SJSA1 (cell line): ENCODE results near the gene ERC2. TPM values are rescaled to one million over a fixed set of nuclear protein-coding genes. Genes with fewer than 3 reads are reported as not detected.

Experiments
- DNase-seq, 2 experiments: peaks; one replicate each; pipeline ENCODE4 v3.0.0-alpha.2; 2015 to 2020; ENCODE audit warnings: low spot score in 2 of 2, low read depth in 1 of 2
- H3K27ac ChIP-seq: fragments of 250-450 bp; sonication (Bioruptor Pico); 2 replicates; pipeline ENCODE4 v1.5.1; 2020; ENCODE audit warnings: mild to moderate bottlenecking, moderate library complexity
- H3K27me3 ChIP-seq: fragments of 250-450 bp; sonication (Bioruptor Pico); replicated peaks from 2 replicates; pipeline ENCODE4 v1.5.1; 2020; ENCODE audit warnings: mild to moderate bottlenecking, moderate library complexity
- H3K36me3 ChIP-seq: fragments of 250-450 bp; sonication (Bioruptor Pico); 2 replicates; pipeline ENCODE4 v1.5.1; 2020; ENCODE audit warnings: mild to moderate bottlenecking
- H3K4me1 ChIP-seq: fragments of 250-450 bp; sonication (Bioruptor Pico); replicated peaks from 2 replicates; pipeline ENCODE4 v1.6.1; 2021; ENCODE audit warnings: mild to moderate bottlenecking
- H3K4me3 ChIP-seq: fragments of 250-450 bp; sonication (Bioruptor Pico); 2 replicates; pipeline ENCODE4 v1.5.1; 2020; ENCODE audit warnings: mild to moderate bottlenecking
- H3K9me3 ChIP-seq: fragments of 250-450 bp; sonication (Bioruptor Pico); replicated peaks from 2 replicates; pipeline ENCODE4 v1.5.1; 2020; ENCODE audit warnings: mild to moderate bottlenecking
- total RNA-seq: library from RNA; depleted of rRNA; stranded (reverse); fragments of >200 nt; shearing (Covaris generic); gene quantifications from 2 replicates; pipeline ENCODE4 v1.2.3, GENCODE V29; 2014

ERC2 gene
- total RNA-seq, 1 experiment from 2014 or later, result 0.13 TPM

DNA sequence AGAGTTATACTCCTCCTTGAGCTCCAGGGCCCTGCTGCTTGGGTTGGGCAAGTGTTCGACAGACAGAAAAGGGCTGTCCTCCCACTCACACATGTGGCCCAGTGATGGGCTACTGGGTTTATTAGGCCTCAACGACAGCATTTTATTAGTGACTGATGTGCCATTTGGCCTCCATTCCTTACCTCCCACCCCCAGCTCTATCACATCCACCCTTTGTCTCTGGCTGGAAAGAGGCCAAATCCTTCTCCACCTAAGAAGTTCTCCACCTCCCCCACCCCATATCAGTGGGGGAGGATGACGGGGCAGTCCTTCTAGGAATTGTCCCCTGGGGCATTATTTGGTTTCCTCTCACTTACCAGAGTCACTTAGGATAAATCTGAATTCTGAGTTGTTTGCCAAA lies 924.0 kb downstream of the ERC2 start:
- no peak overlapping the region for H3K4me3 ChIP-seq
- H3K27me3 ChIP-seq, result no peaks in the 10 kb centered on the region
- no peak for DNase-seq
- H3K36me3 ChIP-seq, result no peaks in the 10 kb centered on the region
- H3K9me3 ChIP-seq, result no peaks in the 10 kb centered on the region
- H3K4me1 ChIP-seq, result no peaks in the 10 kb centered on the region
- no peak overlapping the region for H3K27ac ChIP-seq

DNA sequence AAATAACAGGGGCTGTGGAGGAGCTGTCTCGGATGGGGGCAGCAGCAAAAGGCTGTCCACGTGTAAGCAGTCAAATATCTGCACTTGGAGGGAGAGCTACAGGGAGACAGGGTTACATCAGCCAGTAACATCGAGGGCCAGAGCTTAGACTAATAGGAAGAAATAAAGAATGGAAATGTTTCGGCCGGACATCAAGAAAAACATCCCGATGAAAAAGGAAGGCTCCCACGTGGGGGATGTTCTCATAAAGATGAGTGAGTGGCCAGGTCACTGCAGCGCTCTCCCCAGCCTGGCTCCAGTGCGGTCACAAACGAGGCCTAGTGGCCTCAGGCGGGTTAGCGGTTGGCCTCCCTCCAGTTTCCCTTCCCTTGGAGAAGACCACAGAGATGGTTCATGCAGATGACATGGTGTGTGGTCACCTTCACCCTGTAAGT lies 925.1 kb downstream of the ERC2 start:
- Histone ChIP-seq H3K27ac (no peak overlapping the region), H3K36me3 (no peaks in the 10 kb centered on the region), H3K27me3 (no peaks in the 10 kb centered on the region), H3K4me3 (no peak overlapping the region), H3K9me3 (no peaks in the 10 kb centered on the region), H3K4me1 (no peaks in the 10 kb centered on the region)
- DNase-seq, result no peak

DNA sequence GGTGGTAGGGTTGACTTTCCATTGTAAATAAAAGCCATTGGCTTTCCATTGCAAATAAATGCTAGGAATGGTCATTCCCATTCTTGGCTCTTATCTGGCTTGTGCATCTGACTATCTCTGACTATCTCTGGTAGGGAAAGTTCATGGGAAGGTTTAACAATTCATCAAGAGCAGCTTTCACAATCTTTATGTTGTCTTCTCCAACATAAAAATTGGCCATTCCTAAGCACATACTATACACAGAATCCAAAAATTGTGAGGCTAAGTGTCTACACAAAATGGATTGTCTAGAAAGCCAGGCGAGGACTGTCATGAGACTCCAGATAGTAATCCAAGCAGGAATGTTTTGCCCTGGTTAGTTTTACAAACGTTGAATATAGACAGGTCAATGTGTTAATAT lies 926.8 kb downstream of the ERC2 start:
- H3K36me3 ChIP-seq, result no peaks in the 10 kb centered on the region
- no peak for DNase-seq
- H3K27me3 ChIP-seq, result no peaks in the 10 kb centered on the region
- no peaks in the 10 kb centered on the region for H3K9me3 ChIP-seq
- H3K4me1 ChIP-seq, result no peaks in the 10 kb centered on the region
- no peak overlapping the region for H3K27ac ChIP-seq
- H3K4me3 ChIP-seq, result no peak overlapping the region

DNA sequence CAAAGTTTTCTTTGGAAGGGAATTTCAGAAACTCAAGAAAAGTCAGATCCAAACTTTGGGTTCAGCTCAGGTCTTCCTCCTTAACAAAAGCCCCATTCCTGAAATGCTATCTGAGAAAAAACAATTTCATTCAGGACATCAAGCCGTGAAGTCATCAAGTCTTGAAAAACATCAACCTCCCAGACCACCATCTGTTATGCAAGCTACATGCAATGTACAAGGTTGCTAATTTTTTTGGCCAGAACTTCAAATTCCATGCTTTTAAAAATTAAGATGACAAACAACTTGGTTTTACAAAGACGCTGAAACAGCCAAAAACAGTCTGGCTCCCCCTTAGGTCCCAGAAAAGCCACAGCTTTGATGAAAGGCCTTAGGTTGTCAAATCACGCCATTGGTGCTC lies 927.3 kb downstream of the ERC2 start:
- no peak overlapping the region for H3K4me3 ChIP-seq
- no peaks in the 10 kb centered on the region for H3K27me3 ChIP-seq
- H3K9me3 ChIP-seq, result no peaks in the 10 kb centered on the region
- no peak overlapping the region for H3K27ac ChIP-seq
- H3K36me3 ChIP-seq, result no peaks in the 10 kb centered on the region
- no peaks in the 10 kb centered on the region for H3K4me1 ChIP-seq
- DNase-seq, result no peak

DNA sequence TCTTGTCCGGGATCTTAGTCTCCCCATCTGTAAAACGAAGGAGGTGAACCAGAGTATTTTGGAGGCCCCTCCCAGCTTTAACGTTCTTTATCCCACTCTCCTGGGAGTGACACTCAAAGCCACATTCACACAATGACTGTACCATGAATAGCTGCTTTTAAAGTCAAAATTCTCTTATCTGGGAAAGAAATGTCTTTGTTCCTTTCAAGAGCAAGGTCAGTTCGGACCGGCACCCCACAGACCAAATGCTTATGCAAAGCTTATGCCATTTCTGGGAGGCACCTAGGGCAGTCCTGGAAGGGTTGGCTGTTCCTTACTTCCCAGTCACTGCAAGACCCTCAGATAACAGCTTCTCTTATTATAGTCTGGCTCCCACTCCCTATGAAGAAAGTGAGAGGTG lies 927.7 kb downstream of the ERC2 start:
- no peak for DNase-seq
- no peaks in the 10 kb centered on the region for H3K9me3 ChIP-seq
- H3K4me3 ChIP-seq, result no peak overlapping the region
- no peaks in the 10 kb centered on the region for H3K4me1 ChIP-seq
- H3K27me3 ChIP-seq, result no peaks in the 10 kb centered on the region
- H3K27ac ChIP-seq, result no peak overlapping the region
- H3K36me3 ChIP-seq, result no peaks in the 10 kb centered on the region

DNA sequence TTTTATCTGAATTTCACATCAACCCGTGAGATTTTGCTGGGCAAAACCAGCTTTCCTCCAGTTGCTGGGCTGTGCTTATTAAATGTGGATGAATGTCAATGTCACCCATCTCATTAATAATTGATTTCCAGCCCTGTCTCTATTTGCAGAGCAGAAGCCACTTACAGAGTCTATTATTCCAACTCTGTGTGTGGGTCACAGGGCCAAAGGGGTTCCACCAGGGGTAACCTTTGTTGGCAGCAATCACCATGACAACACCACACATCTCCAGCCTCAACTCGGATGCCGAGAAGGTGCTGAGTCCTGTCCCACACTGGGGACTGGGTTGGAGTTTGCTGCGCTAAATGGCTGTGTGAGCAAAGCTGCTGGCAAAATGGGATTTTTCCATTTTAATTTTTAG lies 930.1 kb downstream of the ERC2 start:
- DNase-seq, result no peak
- Histone ChIP-seq H3K36me3 (no peaks in the 10 kb centered on the region), H3K27me3 (no peaks in the 10 kb centered on the region), H3K9me3 (no peaks in the 10 kb centered on the region), H3K4me3 (no peak overlapping the region), H3K4me1 (peaks cover 5% of the 10 kb centered on the region), H3K27ac (no peak overlapping the region)

DNA sequence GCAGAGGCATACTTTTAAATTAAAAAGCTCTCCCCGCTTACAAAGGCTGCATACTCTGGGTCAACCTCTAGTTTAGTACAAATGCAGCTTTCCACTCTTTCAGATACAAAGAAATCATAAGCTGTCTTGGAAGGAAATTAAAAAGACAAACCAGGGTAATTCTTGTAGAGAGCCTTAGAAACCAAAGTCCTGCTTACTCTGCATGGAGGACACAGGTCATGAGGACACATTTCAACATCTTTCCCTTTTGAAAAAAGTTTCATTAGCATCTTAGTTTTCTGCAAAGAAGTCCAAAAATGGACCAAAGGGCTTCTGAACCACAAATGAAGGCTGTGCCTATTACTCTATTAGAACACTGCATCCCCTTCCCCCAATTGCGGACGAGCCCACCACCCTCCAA lies 930.7 kb downstream of the ERC2 start:
- Histone ChIP-seq H3K4me1 (peaks cover 10% of the 10 kb centered on the region), H3K36me3 (no peaks in the 10 kb centered on the region), H3K27ac (no peak overlapping the region), H3K27me3 (no peaks in the 10 kb centered on the region), H3K9me3 (no peaks in the 10 kb centered on the region), H3K4me3 (no peak overlapping the region)
- DNase-seq, result no peak

DNA sequence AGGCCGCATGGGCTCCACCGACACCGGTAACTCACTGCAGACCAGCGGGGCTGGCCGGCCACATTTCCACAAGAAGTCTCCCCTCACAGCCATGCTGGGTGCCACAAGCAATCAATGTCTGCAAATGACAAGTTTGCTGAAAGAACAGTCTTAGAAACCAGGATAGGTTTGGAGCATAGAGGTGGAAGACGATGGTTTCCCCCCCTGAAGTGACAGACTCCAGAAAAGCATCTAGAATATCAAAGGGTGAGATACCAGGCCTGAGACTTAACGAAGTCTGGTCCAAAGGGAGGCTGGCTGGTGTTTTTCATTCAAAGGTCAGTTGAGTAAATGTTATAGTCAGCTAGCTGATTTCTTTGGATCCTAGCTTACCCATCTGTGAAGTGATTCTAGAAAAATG lies 931.1 kb downstream of the ERC2 start:
- no peak overlapping the region for H3K27ac ChIP-seq

DNA sequence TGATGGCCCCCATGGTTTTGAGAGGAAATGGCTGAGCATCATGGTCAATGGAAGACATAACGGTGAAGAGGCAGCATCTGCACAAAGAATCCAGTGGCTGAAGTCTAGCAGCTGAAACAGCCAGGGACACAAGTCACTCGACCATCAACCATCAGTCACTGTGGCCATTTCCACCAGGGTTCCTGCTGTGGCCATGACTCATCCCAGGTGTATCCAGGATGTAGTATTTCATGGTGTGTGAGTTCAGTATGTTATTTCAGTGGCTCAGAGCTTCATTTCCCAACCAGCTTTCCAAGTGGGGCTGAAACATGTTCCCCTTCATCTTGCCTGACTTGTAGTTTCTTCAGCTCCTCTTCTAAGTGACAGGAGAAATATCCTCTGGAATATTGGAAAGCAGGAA lies 933.4 kb downstream of the ERC2 start:
- no peak for DNase-seq

More for the DNA sequence above, 931.1 kb downstream of the ERC2 start:
- peaks cover 15% of the 10 kb centered on the region for H3K4me1 ChIP-seq
- no peak for DNase-seq
- H3K27me3 ChIP-seq, result no peaks in the 10 kb centered on the region
- H3K36me3 ChIP-seq, result no peaks in the 10 kb centered on the region
- H3K9me3 ChIP-seq, result no peaks in the 10 kb centered on the region
- no peak overlapping the region for H3K4me3 ChIP-seq

DNA sequence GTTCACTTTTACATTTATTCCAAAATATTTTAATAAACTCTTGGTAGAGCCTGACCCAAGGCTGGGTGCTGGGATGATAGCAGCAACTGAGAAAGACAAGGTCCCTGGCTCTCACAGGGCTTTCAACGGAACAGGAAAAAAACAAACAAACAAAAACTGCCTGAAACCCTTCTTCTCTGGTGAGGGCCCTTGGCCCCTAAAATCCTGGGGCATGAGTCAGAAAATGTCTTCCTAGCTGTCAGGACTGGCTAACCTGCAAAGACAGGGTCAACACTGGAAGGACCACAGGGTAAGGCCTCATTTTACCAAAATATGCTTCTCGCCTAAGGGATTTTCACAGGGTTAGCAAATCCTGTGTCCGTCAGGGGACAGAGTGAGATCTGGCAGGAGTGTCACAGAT lies 935.5 kb downstream of the ERC2 start:
- Histone ChIP-seq H3K9me3 (no peaks in the 10 kb centered on the region), H3K27me3 (no peaks in the 10 kb centered on the region), H3K36me3 (no peaks in the 10 kb centered on the region), H3K27ac (peak overlapping the region; percentile 44), H3K4me1 (peaks cover 18% of the 10 kb centered on the region), H3K4me3 (no peak overlapping the region)
- peak; percentile 49 to 73 for DNase-seq

More for the DNA sequence above, 933.4 kb downstream of the ERC2 start:
- H3K4me1 ChIP-seq, result peaks cover 18% of the 10 kb centered on the region
- no peaks in the 10 kb centered on the region for H3K27me3 ChIP-seq
- H3K27ac ChIP-seq, result no peak overlapping the region
- H3K9me3 ChIP-seq, result no peaks in the 10 kb centered on the region
- H3K36me3 ChIP-seq, result no peaks in the 10 kb centered on the region
- no peak overlapping the region for H3K4me3 ChIP-seq

DNA sequence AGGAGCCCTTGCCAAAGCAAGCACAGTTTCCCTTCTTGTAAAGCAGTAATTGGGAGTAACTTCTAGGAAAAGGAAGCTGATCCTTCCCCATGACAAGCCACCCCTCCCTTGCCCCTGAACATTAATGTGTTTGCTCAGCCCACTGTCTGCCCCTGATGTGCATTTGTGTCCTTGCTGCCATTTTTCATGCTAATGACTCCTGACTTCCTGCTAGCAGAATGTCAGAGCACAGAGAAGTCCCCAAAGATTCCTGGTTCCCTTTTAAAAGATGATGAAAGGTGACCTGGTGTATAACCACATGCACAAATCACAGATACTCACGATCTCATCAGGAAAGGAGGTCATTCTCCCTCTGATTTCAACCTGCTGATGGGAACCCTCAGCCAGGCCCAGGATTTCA lies 936.9 kb downstream of the ERC2 start:
- Histone ChIP-seq H3K4me3 (no peak overlapping the region), H3K9me3 (no peaks in the 10 kb centered on the region), H3K27ac (no peak overlapping the region), H3K36me3 (no peaks in the 10 kb centered on the region), H3K27me3 (no peaks in the 10 kb centered on the region), H3K4me1 (peaks cover 18% of the 10 kb centered on the region)
- DNase-seq, result no peak

DNA sequence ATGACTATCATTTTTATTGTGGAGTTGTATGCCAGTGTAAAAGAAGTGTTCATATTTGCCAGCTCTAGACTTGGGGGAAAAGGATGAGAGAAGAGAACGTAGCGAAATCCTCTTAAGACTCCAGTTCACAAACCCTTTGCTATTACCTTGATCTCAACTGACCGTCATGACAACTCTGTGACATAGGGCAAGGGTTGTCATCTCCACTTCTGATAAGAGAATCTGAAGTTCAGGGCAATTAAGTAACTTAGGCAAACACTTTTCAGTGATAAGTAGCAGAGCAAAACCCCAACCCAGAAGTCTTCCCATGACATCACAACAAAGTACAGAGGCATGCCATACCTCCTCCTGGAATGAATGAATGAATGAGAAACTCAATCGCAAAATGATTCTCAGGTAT lies 940.9 kb downstream of the ERC2 start:
- H3K9me3 ChIP-seq, result no peaks in the 10 kb centered on the region
- H3K4me3 ChIP-seq, result no peak overlapping the region
- no peaks in the 10 kb centered on the region for H3K27me3 ChIP-seq
- no peak for DNase-seq
- H3K36me3 ChIP-seq, result no peaks in the 10 kb centered on the region
- peaks cover 23% of the 10 kb centered on the region for H3K4me1 ChIP-seq
- no peak overlapping the region for H3K27ac ChIP-seq

DNA sequence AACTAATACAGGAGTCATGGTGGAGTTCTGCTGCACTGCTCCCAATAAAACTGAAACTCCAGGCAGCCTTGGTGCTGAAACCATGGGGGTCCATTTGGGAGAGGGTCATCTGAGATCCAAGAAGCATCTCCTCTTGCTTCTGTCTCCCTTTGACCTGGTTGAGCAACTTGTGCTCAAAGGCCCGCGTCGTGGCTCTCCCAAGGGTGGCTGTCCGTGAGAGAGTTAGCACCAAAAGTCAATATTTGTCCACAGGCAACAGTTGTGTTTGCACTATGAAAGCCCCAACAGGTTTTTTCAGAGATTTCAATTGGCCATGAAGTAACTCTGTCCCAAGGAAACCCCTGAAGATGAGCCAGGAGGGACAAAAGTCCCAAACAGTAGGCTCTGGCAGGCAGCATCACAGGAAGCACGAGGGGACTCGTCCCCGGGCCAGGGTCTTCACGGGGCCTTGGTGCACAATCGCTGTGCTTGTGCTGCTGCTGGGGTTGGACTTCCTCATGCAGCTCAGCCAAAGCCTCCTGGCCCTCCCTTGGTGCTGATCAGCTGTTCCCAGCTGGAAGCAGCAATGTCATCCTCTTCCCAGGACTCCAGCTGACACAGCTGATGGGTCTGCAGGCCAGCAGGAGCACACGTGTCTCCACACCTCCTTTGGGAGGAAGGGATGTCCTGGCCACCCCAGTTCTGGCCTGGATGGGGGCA lies 941.8 kb downstream of the ERC2 start:
- Histone ChIP-seq H3K27me3 (no peaks in the 10 kb centered on the region), H3K4me3 (no peak overlapping the region), H3K36me3 (no peaks in the 10 kb centered on the region), H3K27ac (no peak overlapping the region), H3K4me1 (peaks cover 27% of the 10 kb centered on the region), H3K9me3 (no peaks in the 10 kb centered on the region)
- DNase-seq, result no peak

DNA sequence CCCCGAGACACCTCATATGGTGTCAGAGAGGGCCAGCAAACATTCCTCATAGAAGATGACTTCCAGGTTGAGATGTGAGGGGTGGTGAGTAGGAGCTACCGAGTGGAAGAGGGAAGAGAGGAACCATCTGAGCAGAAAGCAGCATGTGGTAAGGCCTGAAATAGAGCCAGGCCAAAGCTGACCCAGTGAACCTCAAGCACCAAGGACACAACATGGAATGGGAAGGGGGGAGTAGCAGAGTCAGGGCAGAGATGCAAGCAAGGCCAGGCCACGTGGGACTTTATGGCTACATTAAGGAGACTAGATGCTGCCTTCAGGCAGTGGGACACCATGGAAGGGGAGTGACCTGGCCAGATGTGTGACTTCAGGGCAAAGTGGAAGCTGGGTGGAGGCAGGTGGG lies 942.8 kb downstream of the ERC2 start:
- no peak overlapping the region for H3K4me3 ChIP-seq

More for the DNA sequence above, 942.8 kb downstream of the ERC2 start:
- no peak for DNase-seq
- Histone ChIP-seq H3K27ac (no peak overlapping the region), H3K27me3 (no peaks in the 10 kb centered on the region), H3K9me3 (no peaks in the 10 kb centered on the region), H3K36me3 (no peaks in the 10 kb centered on the region), H3K4me1 (peaks cover 36% of the 10 kb centered on the region)
